ENCODE data around the gene MRPS34.

Gene MRPS34

GRCh38 chr16:1726661-1727502 is 46.1 kb downstream of the MRPS34 start:
- DNase-seq = no peak

- no peak for DNase-seq
Measured at GRCh38 chr16:1724491-1724890, 48.4 kb downstream of the MRPS34 start.

GRCh38 chr16:1723450-1724147 is 49.3 kb downstream of the MRPS34 start:
- DNase-seq = peak; percentile 45 to 49
